Keratinocyte (primary cell): ENCODE data around the gene SASH1. TPM values are rescaled to one million over a fixed set of nuclear protein-coding genes. Genes with fewer than 3 reads are reported as not detected.

ENCODE experiments used
- DNase-seq: peaks from one replicate; pipeline ENCODE4 v3.0.0-alpha.2; 2011; ENCODE audit warnings: low read depth, missing footprints, low spot score
- FAIRE-seq: peaks from 2 replicates; lab custom pipeline; 2011; peaks lifted over from hg19 to GRCh38; lab: Jason Lieb, UNC
- H2AFZ ChIP-seq: 2 replicates; pipeline ENCODE4 v1.6.0; 2012; ENCODE audit warnings: low read length, control low read depth, inconsistent platforms; ENCODE audit not compliant: control insufficient read depth
- H3K27ac ChIP-seq: 2 replicates; pipeline ENCODE4 v1.5.1; 2011; ENCODE audit warnings: low read length; ENCODE audit not compliant: control insufficient read depth, insufficient read depth
- H3K27me3 ChIP-seq: 3 replicates; pipeline ENCODE4 v1.6.0; 2011; ENCODE audit warnings: low read length; ENCODE audit not compliant: control insufficient read depth, insufficient read depth; ENCODE audit errors: extremely low read depth
- H3K36me3 ChIP-seq, 2 experiments: 2 replicates in 1 of 2; 3 replicates in 1 of 2; pipeline ENCODE4 v1.5.1; 2011; ENCODE audit warnings: low read length in 2 of 2, mild to moderate bottlenecking in 1 of 2; ENCODE audit not compliant: control insufficient read depth in 2 of 2, insufficient read depth in 2 of 2; ENCODE audit errors: extremely low read depth in 1 of 2
- H3K4me1 ChIP-seq: 3 replicates; pipeline ENCODE4 v1.5.1; 2011; ENCODE audit warnings: low read length; ENCODE audit not compliant: control insufficient read depth, insufficient read depth; ENCODE audit errors: extremely low read depth
- H3K4me2 ChIP-seq: 3 replicates; pipeline ENCODE4 v1.6.0; 2011; ENCODE audit warnings: low read depth, low read length; ENCODE audit not compliant: control insufficient read depth, insufficient read depth; ENCODE audit errors: extremely low read depth
- H3K4me3 ChIP-seq, 3 experiments: fragments of 200-600 bp in 1 of 3; sonication (generic) in 1 of 3; 2 replicates in 2 of 3; 3 replicates in 1 of 3; pipeline ENCODE4 v1.5.1; 2011 to 2016; ENCODE audit warnings: low read length in 3 of 3, mild to moderate bottlenecking in 3 of 3, control low read depth in 2 of 3, inconsistent platforms in 1 of 3, low read depth in 1 of 3, mixed read lengths in 1 of 3, mixed run types in 1 of 3, moderate library complexity in 1 of 3; ENCODE audit not compliant: control insufficient read depth in 2 of 3, insufficient read depth in 2 of 3; ENCODE audit errors: extremely low read depth in 1 of 3
- H3K79me2 ChIP-seq: 2 replicates; pipeline ENCODE4 v1.6.0; 2012; ENCODE audit warnings: low read length; ENCODE audit not compliant: control insufficient read depth, insufficient read depth
- H3K9ac ChIP-seq: 3 replicates; pipeline ENCODE4 v1.6.0; 2011; ENCODE audit warnings: low read length; ENCODE audit not compliant: control insufficient read depth, insufficient read depth; ENCODE audit errors: extremely low read depth
- H3K9me1 ChIP-seq: 3 replicates; pipeline ENCODE4 v1.6.0; 2011; ENCODE audit warnings: low read length; ENCODE audit not compliant: control insufficient read depth, insufficient read depth; ENCODE audit errors: extremely low read depth
- H3K9me3 ChIP-seq: 2 replicates; pipeline ENCODE4 v1.5.1; 2012; ENCODE audit warnings: low read depth, low read length; ENCODE audit not compliant: control insufficient read depth
- H4K20me1 ChIP-seq: 3 replicates; pipeline ENCODE4 v1.6.0; 2011; ENCODE audit warnings: low read length; ENCODE audit not compliant: control insufficient read depth, insufficient read depth; ENCODE audit errors: extremely low read depth
- EZH2 ChIP-seq: IDR thresholded peaks from one replicate; pipeline ENCODE4 v1.6.1; 2012; ENCODE audit warnings: inconsistent platforms, mild to moderate bottlenecking, low read length, moderate library complexity
- dilution Hi-C: fragments of 300-500 bp; cut with MboI; formaldehyde crosslinking; loops from one replicate; pipeline ENCODE4 v1.7.0; 2020; ENCODE audit warnings: low sequenced_read_pairs; ENCODE audit not compliant: extremely low pct_ligation_motif_present
- polyA plus RNA-seq, 5 experiments: library from polyadenylated mRNA; depleted of rRNA in 3 of 5; stranded (reverse) in 3 of 5; stranded (forward) in 1 of 5; unstranded in 1 of 5; fragments of >200 nt; gene quantifications; 1 replicate in 1 of 5; 2 replicates in 3 of 5; 3 replicates in 1 of 5; pipeline versions ENCODE4 v1.2.1 to v1.2.3, GENCODE V29; 2011 to 2012; ENCODE audit warnings: missing spikeins in 2 of 5, low read depth in 1 of 5, low replicate concordance in 1 of 5
- TF ChIP-seq, protein P1 (sequence below), 3 experiments: IDR thresholded peaks in 1 of 3; conservative IDR thresholded peaks in 1 of 3; optimal IDR thresholded peaks in 1 of 3; 2 replicates in 2 of 3; 3 replicates in 1 of 3; pipeline versions ENCODE3 to v1.5.1; 2011; ENCODE audit warnings: low read length in 3 of 3, mild to moderate bottlenecking in 3 of 3, moderate library complexity in 2 of 3, control low read depth in 1 of 3, inconsistent platforms in 1 of 3; ENCODE audit not compliant: insufficient read depth in 2 of 3; ENCODE audit errors: extremely low read depth in 1 of 3

The SASH1 gene
- polyA plus RNA-seq, 1 donor (not counting 4 experiments of a cell fraction or from before 2014, with no cell fraction given): 4.4 TPM

DNA sequence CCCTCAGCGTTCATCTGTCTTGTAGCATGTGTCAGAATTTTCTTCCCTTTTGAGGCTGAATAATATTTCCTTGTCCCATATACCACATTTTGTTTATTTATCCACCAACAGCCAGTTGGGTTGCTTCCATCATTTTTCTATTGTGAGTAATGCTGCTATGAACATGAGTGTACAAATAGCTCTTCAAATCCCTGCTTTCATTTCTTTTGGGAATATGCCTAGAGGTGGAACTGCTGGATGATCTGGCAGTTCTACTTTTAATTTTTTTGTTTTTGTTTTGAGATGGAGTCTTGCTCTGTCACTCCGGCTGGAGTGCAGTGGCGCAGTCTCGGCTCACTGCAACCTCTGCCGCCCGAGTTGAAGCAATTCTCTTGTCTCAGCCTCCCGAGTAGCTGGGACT is 64.7 kb downstream of the SASH1 start:
- H3K9me1 ChIP-seq: peaks cover 2% of the 10 kb centered on the region
- no peaks in the 10 kb centered on the region for H3K9me3 ChIP-seq
- H2AFZ ChIP-seq: no peak overlapping the region
- H3K27me3 ChIP-seq: no peaks in the 10 kb centered on the region
- no peak overlapping the region for H3K4me3 ChIP-seq
- no peak overlapping the region for H3K27ac ChIP-seq
- TF ChIP-seq EZH2: no peak
- TF ChIP-seq, protein P1, sequence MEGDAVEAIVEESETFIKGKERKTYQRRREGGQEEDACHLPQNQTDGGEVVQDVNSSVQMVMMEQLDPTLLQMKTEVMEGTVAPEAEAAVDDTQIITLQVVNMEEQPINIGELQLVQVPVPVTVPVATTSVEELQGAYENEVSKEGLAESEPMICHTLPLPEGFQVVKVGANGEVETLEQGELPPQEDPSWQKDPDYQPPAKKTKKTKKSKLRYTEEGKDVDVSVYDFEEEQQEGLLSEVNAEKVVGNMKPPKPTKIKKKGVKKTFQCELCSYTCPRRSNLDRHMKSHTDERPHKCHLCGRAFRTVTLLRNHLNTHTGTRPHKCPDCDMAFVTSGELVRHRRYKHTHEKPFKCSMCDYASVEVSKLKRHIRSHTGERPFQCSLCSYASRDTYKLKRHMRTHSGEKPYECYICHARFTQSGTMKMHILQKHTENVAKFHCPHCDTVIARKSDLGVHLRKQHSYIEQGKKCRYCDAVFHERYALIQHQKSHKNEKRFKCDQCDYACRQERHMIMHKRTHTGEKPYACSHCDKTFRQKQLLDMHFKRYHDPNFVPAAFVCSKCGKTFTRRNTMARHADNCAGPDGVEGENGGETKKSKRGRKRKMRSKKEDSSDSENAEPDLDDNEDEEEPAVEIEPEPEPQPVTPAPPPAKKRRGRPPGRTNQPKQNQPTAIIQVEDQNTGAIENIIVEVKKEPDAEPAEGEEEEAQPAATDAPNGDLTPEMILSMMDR (optimal IDR thresholded peaks at IDR 0.05 in 1 of 3, IDR thresholded peaks at IDR 0.05 in 1 of 3, conservative IDR thresholded peaks at IDR 0.05 in 1 of 3; ENCODE audit: extremely low read depth in 1 of 3, insufficient read depth in 2 of 3, low read length in 3 of 3): no peak
- dilution Hi-C loops: no loop called here
- peaks cover 21% of the 10 kb centered on the region for H3K4me1 ChIP-seq
- H3K4me2 ChIP-seq: peak overlapping the region; percentile 20
- no peaks in the 10 kb centered on the region for H3K36me3 ChIP-seq
- FAIRE-seq (no peak), DNase-seq (peak; percentile 21)
- no peak overlapping the region for H3K9ac ChIP-seq
- no peaks in the 10 kb centered on the region for H3K79me2 ChIP-seq
- H4K20me1 ChIP-seq: no peaks in the 10 kb centered on the region

DNA sequence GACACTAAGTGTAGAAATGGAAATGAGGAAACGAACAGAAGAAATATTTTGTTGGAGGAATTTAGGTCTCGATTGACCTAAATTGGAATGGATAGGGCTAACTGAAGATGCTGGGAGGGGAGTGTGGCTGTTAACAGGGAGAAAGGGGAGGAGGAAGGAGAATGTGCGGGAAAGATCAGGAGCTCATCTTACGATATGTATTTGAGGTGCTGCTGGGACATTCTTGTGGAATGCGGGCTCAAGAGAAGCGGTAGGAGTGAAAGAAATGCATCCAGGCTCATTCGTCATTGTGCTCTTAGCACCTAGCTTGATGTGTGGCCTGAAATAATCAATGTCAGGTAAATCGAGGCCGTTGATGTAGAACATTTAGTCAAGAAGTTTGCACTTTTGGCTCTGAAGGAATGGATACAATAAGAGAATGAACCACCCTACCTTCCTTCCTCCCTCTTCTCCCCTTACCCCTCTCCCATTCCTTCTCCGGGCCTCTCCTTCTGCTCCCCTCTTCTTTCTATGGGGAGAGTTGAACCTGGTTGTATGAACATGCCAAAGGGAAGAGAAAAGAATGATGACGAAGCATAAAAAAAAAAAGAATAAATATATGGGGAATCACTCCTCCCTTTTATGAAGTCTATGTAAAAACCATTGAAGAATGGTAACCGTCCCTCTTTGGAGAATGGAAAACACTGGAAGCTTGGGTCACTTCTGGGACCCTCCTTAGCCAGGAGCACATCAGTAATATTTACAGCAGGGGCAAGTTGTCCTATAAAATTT is 70.9 kb downstream of the SASH1 start:
- H3K9me1 ChIP-seq: peaks cover 3% of the 10 kb centered on the region
- no peak for DNase-seq
- H3K4me2 ChIP-seq: no peak overlapping the region
- no peaks in the 10 kb centered on the region for H3K79me2 ChIP-seq
- no peaks in the 10 kb centered on the region for H3K36me3 ChIP-seq
- TF ChIP-seq EZH2: no peak
- TF ChIP-seq, protein P1 (optimal IDR thresholded peaks at IDR 0.05 in 1 of 3, IDR thresholded peaks at IDR 0.05 in 1 of 3, conservative IDR thresholded peaks at IDR 0.05 in 1 of 3; ENCODE audit: extremely low read depth in 1 of 3, insufficient read depth in 2 of 3, low read length in 3 of 3): no peak
- no peak overlapping the region for H3K27ac ChIP-seq
- H3K4me1 ChIP-seq: peaks cover 25% of the 10 kb centered on the region
- H2AFZ ChIP-seq: no peak overlapping the region
- no peaks in the 10 kb centered on the region for H3K27me3 ChIP-seq
- no peak for FAIRE-seq
- no peaks in the 10 kb centered on the region for H4K20me1 ChIP-seq
- dilution Hi-C loops: no loop called here
- H3K9ac ChIP-seq: no peak overlapping the region
- no peaks in the 10 kb centered on the region for H3K9me3 ChIP-seq
- H3K4me3 ChIP-seq: no peak overlapping the region
